A549 (cell line): ENCODE measurements around the gene FATE1. TPM values are rescaled to one million over a fixed set of nuclear protein-coding genes. Genes with fewer than 3 reads are reported as not detected.

Experiments
- ATAC-seq, 2 experiments: fragments of 200-7000 bp in 1 of 2; fragments of >200 bp in 1 of 2; cut with Nextera tagmentation in 1 of 2; cut with Tn5 transposase in 1 of 2; 3 replicates each; pipeline versions ENCODE4 v1.8.0 to v1.9.1; 2018 to 2020; ENCODE audit warnings: mild to moderate bottlenecking in 1 of 2, moderate library complexity in 1 of 2
- CTCF ChIA-PET: fragments of 300-600 bp; sonication (Branson Sonifier 250); formaldehyde crosslinking; extraction: SDS; loops from one replicate; lab custom pipeline; 2021; ENCODE audit warnings: antibody characterized with exemption, inconsistent platforms; lab: Yijun Ruan, JAX
- POLR2A ChIA-PET: fragments of 350-600 bp; formaldehyde crosslinking; extraction: SDS; loops from one replicate; lab custom pipeline; 2021; ENCODE audit warnings: antibody characterized with exemption, inconsistent platforms; lab: Yijun Ruan, JAX
- DNase-seq, 2 experiments: peaks; one replicate each; pipeline versions ENCODE4 v3.0.0 to v3.0.0-alpha.2; 2011 to 2016; ENCODE audit warnings: low read depth in 1 of 2, low spot score in 1 of 2
- FAIRE-seq: peaks from 2 replicates; lab custom pipeline; 2011; peaks lifted over from hg19 to GRCh38; lab: Jason Lieb, UNC
- H3K27ac ChIP-seq, 2 experiments: fragments of >200 bp; sonication (Bioruptor Twin); formaldehyde crosslinking; 3 replicates each; pipeline ENCODE4 v1.5.1; 2016 to 2017
- H3K4me1 ChIP-seq: fragments of >200 bp; sonication (Bioruptor Twin); formaldehyde crosslinking; 3 replicates; pipeline ENCODE4 v1.6.1; 2016
- H3K4me2 ChIP-seq: fragments of >200 bp; sonication (Bioruptor Twin); formaldehyde crosslinking; 3 replicates; pipeline ENCODE4 v1.6.1; 2016
- H3K4me3 ChIP-seq: fragments of >200 bp; sonication (Bioruptor Twin); formaldehyde crosslinking; 3 replicates; pipeline ENCODE4 v1.5.1; 2016
- H3K9me3 ChIP-seq: fragments of >200 bp; sonication (Bioruptor Twin); formaldehyde crosslinking; 3 replicates; pipeline ENCODE4 v1.6.1; 2016
- BHLHE40 ChIP-seq: IDR thresholded peaks from 2 replicates; pipeline ENCODE4 v1.6.1; 2012; ENCODE audit warnings: low read depth, low read length, inconsistent platforms
- CBX2 ChIP-seq: fragments of 200-600 bp; sonication (generic); IDR thresholded peaks from 2 replicates; pipeline ENCODE4 v1.6.1; 2016; ENCODE audit warnings: low read depth, mild to moderate bottlenecking, borderline replicate concordance
- CHD4 ChIP-seq: fragments of 200-600 bp; sonication (generic); IDR thresholded peaks from 2 replicates; pipeline ENCODE4 v1.6.1; 2016; ENCODE audit warnings: antibody characterized with exemption, mild to moderate bottlenecking, borderline replicate concordance
- EHF ChIP-seq: fragments of 250-450 bp; sonication (Bioruptor Pico); IDR thresholded peaks from 2 replicates; pipeline ENCODE4 v1.5.0; 2020; ENCODE audit warnings: mild to moderate bottlenecking
- GATA3 ChIP-seq: IDR thresholded peaks from 2 replicates; pipeline ENCODE4 v1.6.1; 2012; ENCODE audit warnings: borderline replicate concordance
- HDAC2 ChIP-seq: fragments of 200-600 bp; sonication (generic); IDR thresholded peaks from 2 replicates; pipeline ENCODE4 v1.6.1; 2016
- HOXA7 ChIP-seq: fragments of 250-450 bp; sonication (Bioruptor Pico); IDR thresholded peaks from 2 replicates; pipeline ENCODE4 v1.5.0; 2020; ENCODE audit warnings: mild to moderate bottlenecking, moderate library complexity
- HOXB13 ChIP-seq: fragments of 250-450 bp; sonication (Bioruptor Pico); IDR thresholded peaks from 2 replicates; pipeline ENCODE4 v1.5.0; 2020; ENCODE audit warnings: low read depth, mild to moderate bottlenecking, moderate library complexity
- JUN ChIP-seq, 2 experiments: fragments of >200 bp; sonication (Bioruptor Twin); formaldehyde crosslinking; IDR thresholded peaks; 2 replicates in 1 of 2; 3 replicates in 1 of 2; pipeline ENCODE4 v1.6.1; 2016 to 2017
- JUNB ChIP-seq: fragments of >200 bp; sonication (Bioruptor Twin); formaldehyde crosslinking; IDR thresholded peaks from 2 replicates; pipeline ENCODE4 v1.6.1; 2016
- KDM1A ChIP-seq: fragments of 200-600 bp; sonication (generic); IDR thresholded peaks from 2 replicates; pipeline ENCODE4 v1.6.1; 2016; ENCODE audit warnings: low read depth, mild to moderate bottlenecking
- KDM5A ChIP-seq: fragments of 200-600 bp; sonication (generic); IDR thresholded peaks from 2 replicates; pipeline ENCODE4 v1.6.1; 2016; ENCODE audit warnings: antibody characterized with exemption, mild to moderate bottlenecking
- MAZ ChIP-seq: fragments of 150-350 bp; IDR thresholded peaks from 2 replicates; pipeline ENCODE4 v1.6.1; 2014; ENCODE audit warnings: antibody characterized with exemption, low read depth, low read length, borderline replicate concordance
- MYC ChIP-seq: IDR thresholded peaks from 2 replicates; pipeline ENCODE4 v1.6.1; 2012; ENCODE audit warnings: mild to moderate bottlenecking, inconsistent platforms, low read length, improper control_type of control experiment, borderline replicate concordance
- NFE2L2 ChIP-seq: fragments of 150-350 bp; conservative IDR thresholded peaks from 2 replicates; pipeline ENCODE4 v1.6.1; 2014; ENCODE audit warnings: low read length
- PHF8 ChIP-seq: fragments of 200-600 bp; sonication (generic); IDR thresholded peaks from 2 replicates; pipeline ENCODE4 v1.6.1; 2016; ENCODE audit warnings: low read depth, mild to moderate bottlenecking, antibody characterized with exemption, moderate library complexity, borderline replicate concordance
- POLR2AphosphoS2 ChIP-seq: conservative IDR thresholded peaks from 2 replicates; pipeline ENCODE4 v1.6.1; 2012; ENCODE audit warnings: low read length, improper control_type of control experiment, inconsistent platforms
- RAD21 ChIP-seq, 2 experiments: fragments of >200 bp in 1 of 2; sonication (Bioruptor Twin) in 1 of 2; formaldehyde crosslinking in 1 of 2; IDR thresholded peaks in 1 of 2; conservative IDR thresholded peaks in 1 of 2; 2 replicates in 1 of 2; 3 replicates in 1 of 2; pipeline ENCODE4 v1.6.1; 2012 to 2018; ENCODE audit warnings: inconsistent platforms in 1 of 2
- RFX5 ChIP-seq: fragments of 450-650 bp; IDR thresholded peaks from 2 replicates; pipeline ENCODE4 v1.7.1; 2014; ENCODE audit warnings: antibody characterized with exemption, mild to moderate bottlenecking, moderate library complexity
- RNF2 ChIP-seq: fragments of 200-600 bp; sonication (generic); IDR thresholded peaks from 2 replicates; pipeline ENCODE4 v1.6.1; 2016; ENCODE audit warnings: low read depth, mild to moderate bottlenecking, antibody characterized with exemption, moderate library complexity, borderline replicate concordance
- SMC3 ChIP-seq: fragments of >200 bp; sonication (Bioruptor Twin); formaldehyde crosslinking; IDR thresholded peaks from 3 replicates; pipeline ENCODE4 v1.6.1; 2018; ENCODE audit warnings: inconsistent platforms
- TFCP2L1 ChIP-seq: fragments of 250-450 bp; sonication (Bioruptor Pico); IDR thresholded peaks from 2 replicates; pipeline ENCODE4 v1.5.0; 2021; ENCODE audit warnings: mild to moderate bottlenecking
- TP53 ChIP-seq: fragments of 250-450 bp; sonication (Bioruptor Pico); IDR thresholded peaks from 2 replicates; pipeline ENCODE4 v1.5.0; 2021; ENCODE audit warnings: mild to moderate bottlenecking, moderate library complexity
- ZNF302 ChIP-seq: fragments of 250-450 bp; sonication (Bioruptor Pico); IDR thresholded peaks from 2 replicates; pipeline ENCODE4 v1.9.0; 2021; ENCODE audit warnings: inconsistent platforms, mild to moderate bottlenecking, moderate library complexity
- ZSCAN20 ChIP-seq: fragments of 250-450 bp; sonication (Bioruptor Pico); IDR thresholded peaks from 2 replicates; pipeline ENCODE4 v1.8.0; 2022; ENCODE audit warnings: mild to moderate bottlenecking, moderate library complexity
- WGBS: methylation state at CpG from one replicate; pipeline ENCODE4 v1.1.6; 2017; ENCODE audit errors: missing lambda C conversion rate; 5-methylcytosine and 5-hydroxymethylcytosine counted together
- polyA plus RNA-seq, 4 experiments: library from polyadenylated mRNA; depleted of rRNA in 3 of 4; stranded (reverse); fragments of >200 nt; fragmentation: RNase III in 1 of 4; extraction: RNeasy Plus Mini Kit Qiagen cat#74134 plus additional on column Dnase treatment in 1 of 4; gene quantifications; 2 replicates in 3 of 4; 3 replicates in 1 of 4; pipeline ENCODE4 v1.2.3, GENCODE V29; 2011 to 2017
- TF ChIP-seq, protein P1 (sequence below): IDR thresholded peaks from 2 replicates; pipeline ENCODE4 v1.6.1; 2012; ENCODE audit warnings: low read depth, borderline replicate concordance
- TF ChIP-seq, protein P2 (sequence below): fragments of >200 bp; sonication (Bioruptor Twin); formaldehyde crosslinking; IDR thresholded peaks from 3 replicates; pipeline ENCODE4 v1.5.1; 2016
- TF ChIP-seq, protein P3 (sequence below): fragments of >200 bp; sonication (Bioruptor Twin); formaldehyde crosslinking; IDR thresholded peaks from 2 replicates; pipeline ENCODE4 v1.6.1; 2016
- TF ChIP-seq, protein P4 (sequence below): fragments of 250-450 bp; sonication (Bioruptor Pico); IDR thresholded peaks from 2 replicates; pipeline ENCODE4 v1.5.0; 2021; ENCODE audit warnings: mild to moderate bottlenecking, moderate library complexity, borderline replicate concordance
- TF ChIP-seq, protein P5 (sequence below): fragments of 250-450 bp; sonication (Bioruptor Pico); IDR thresholded peaks from 2 replicates; pipeline ENCODE4 v1.5.0; 2020; ENCODE audit warnings: low read depth, mild to moderate bottlenecking, moderate library complexity
- TF ChIP-seq, protein P6 (sequence below): IDR thresholded peaks from 2 replicates; pipeline ENCODE4 v1.6.1; 2012

Gene FATE1
- polyA plus RNA-seq, 2 of the 4 experiments (the other 2 are of a cell fraction), result not detected

DNA sequence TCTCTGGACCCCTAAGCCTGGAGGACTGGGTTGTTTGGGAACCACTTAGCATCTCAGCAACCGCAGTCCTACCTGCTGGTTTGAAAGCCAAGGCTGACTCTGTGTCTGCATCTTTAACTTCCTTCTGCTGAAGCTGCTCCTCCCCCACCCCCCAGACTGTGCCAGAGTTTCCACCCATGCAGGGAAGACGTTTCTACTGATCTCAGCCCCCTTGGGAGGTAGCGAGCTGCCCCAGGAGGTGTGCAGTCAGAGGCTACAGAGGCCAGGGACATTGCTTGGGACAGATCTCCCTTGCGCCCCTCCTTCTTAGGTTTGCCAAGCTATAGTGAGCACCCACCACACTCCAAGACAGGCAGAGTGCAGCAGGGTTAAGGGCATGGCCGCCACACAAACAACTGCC, 4.7 kb upstream of the FATE1 start:
- FAIRE-seq, result no peak
- no peak for TF ChIP-seq GATA3
- no peak for TF ChIP-seq CBX2
- no peak for TF ChIP-seq SMC3
- TF ChIP-seq NFE2L2, result no peak
- no peak for TF ChIP-seq POLR2AphosphoS2
- no peak for TF ChIP-seq ZNF302
- no peak for TF ChIP-seq TFCP2L1 (CRISPR knock-in tag)
- TF ChIP-seq RFX5, result no peak
- TF ChIP-seq, protein P1, sequence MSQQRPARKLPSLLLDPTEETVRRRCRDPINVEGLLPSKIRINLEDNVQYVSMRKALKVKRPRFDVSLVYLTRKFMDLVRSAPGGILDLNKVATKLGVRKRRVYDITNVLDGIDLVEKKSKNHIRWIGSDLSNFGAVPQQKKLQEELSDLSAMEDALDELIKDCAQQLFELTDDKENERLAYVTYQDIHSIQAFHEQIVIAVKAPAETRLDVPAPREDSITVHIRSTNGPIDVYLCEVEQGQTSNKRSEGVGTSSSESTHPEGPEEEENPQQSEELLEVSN, result no peak
- no peak for TF ChIP-seq KDM5A
- no peak for TF ChIP-seq HOXA7 (CRISPR knock-in tag)
- no peak for TF ChIP-seq EHF (CRISPR knock-in tag)
- TF ChIP-seq, protein P2, sequence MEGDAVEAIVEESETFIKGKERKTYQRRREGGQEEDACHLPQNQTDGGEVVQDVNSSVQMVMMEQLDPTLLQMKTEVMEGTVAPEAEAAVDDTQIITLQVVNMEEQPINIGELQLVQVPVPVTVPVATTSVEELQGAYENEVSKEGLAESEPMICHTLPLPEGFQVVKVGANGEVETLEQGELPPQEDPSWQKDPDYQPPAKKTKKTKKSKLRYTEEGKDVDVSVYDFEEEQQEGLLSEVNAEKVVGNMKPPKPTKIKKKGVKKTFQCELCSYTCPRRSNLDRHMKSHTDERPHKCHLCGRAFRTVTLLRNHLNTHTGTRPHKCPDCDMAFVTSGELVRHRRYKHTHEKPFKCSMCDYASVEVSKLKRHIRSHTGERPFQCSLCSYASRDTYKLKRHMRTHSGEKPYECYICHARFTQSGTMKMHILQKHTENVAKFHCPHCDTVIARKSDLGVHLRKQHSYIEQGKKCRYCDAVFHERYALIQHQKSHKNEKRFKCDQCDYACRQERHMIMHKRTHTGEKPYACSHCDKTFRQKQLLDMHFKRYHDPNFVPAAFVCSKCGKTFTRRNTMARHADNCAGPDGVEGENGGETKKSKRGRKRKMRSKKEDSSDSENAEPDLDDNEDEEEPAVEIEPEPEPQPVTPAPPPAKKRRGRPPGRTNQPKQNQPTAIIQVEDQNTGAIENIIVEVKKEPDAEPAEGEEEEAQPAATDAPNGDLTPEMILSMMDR, result no peak
- no peak for TF ChIP-seq RAD21 (conservative IDR thresholded peaks at IDR 0.05 in 1 of 2, IDR thresholded peaks at IDR 0.05 in 1 of 2)
- TF ChIP-seq PHF8, result no peak
- no peak for TF ChIP-seq BHLHE40
- TF ChIP-seq MAZ, result no peak
- TF ChIP-seq RNF2, result no peak
- H3K4me2 ChIP-seq, result no peak overlapping the region
- H3K4me1 ChIP-seq, result no peaks in the 10 kb centered on the region
- no peaks in the 10 kb centered on the region for H3K9me3 ChIP-seq
- H3K27ac ChIP-seq, result no peak overlapping the region
- POLR2A ChIA-PET, result no interaction called here
- WGBS, result 6% methylated on average over 3 of the region's 5 CpGs
- ATAC-seq, result no peak; a peak in 1 of 6 replicates
- CTCF ChIA-PET, result no interaction called here
- no peak overlapping the region for H3K4me3 ChIP-seq
- DNase-seq, result no peak

DNA sequence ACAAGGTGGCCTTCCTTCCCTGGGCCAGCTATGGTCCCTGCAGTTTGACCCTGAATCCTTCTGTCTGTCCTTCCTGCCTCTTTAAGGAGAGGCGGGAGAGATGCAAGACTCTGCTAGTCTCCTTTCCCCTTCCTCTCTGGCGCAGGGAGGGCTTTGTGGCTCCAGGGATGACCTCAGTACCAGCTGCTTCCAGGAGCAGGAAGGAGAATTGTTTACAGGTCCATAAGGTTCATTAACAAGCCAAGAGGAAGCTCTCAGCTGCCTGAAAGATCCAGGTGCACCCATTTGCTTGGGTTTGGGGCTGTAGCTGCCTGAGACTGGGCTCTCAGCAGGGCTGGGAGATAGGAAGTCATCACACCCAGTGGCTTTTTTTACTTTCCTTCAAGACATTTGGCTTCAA, 4.0 kb upstream of the FATE1 start:
- CTCF ChIA-PET, result interaction anchor here (3.7 kb wide), 1 partner anchor 14 kb away, joined by 12 read pairs; no protein-coding TSS in a partner anchor
- POLR2A ChIA-PET, result no interaction called here
- DNase-seq, result no peak
- no peak overlapping the region for H3K4me3 ChIP-seq
- FAIRE-seq, result no peak
- no peaks in the 10 kb centered on the region for H3K4me1 ChIP-seq
- no peaks in the 10 kb centered on the region for H3K9me3 ChIP-seq
- no peak for TF ChIP-seq JUN (IDR thresholded peaks at IDR 0.05)
- TF ChIP-seq TP53 (CRISPR knock-in tag), result no peak
- TF ChIP-seq, protein P3, sequence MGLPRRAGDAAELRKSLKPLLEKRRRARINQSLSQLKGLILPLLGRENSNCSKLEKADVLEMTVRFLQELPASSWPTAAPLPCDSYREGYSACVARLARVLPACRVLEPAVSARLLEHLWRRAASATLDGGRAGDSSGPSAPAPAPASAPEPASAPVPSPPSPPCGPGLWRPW, result no peak
- TF ChIP-seq ZSCAN20 (CRISPR knock-in tag), result no peak
- no peak for TF ChIP-seq MYC
- TF ChIP-seq, protein P4, sequence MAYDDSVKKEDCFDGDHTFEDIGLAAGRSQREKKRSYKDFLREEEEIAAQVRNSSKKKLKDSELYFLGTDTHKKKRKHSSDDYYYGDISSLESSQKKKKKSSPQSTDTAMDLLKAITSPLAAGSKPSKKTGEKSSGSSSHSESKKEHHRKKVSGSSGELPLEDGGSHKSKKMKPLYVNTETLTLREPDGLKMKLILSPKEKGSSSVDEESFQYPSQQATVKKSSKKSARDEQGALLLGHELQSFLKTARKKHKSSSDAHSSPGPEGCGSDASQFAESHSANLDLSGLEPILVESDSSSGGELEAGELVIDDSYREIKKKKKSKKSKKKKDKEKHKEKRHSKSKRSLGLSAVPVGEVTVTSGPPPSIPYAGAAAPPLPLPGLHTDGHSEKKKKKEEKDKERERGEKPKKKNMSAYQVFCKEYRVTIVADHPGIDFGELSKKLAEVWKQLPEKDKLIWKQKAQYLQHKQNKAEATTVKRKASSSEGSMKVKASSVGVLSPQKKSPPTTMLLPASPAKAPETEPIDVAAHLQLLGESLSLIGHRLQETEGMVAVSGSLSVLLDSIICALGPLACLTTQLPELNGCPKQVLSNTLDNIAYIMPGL (CRISPR knock-in tag), result no peak
- TF ChIP-seq GATA3, result no peak
- no peak for TF ChIP-seq HOXB13 (CRISPR knock-in tag)
- TF ChIP-seq, protein P5, sequence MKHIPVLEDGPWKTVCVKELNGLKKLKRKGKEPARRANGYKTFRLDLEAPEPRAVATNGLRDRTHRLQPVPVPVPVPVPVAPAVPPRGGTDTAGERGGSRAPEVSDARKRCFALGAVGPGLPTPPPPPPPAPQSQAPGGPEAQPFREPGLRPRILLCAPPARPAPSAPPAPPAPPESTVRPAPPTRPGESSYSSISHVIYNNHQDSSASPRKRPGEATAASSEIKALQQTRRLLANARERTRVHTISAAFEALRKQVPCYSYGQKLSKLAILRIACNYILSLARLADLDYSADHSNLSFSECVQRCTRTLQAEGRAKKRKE, result no peak
- TF ChIP-seq HDAC2, result no peak
- TF ChIP-seq KDM1A, result no peak
- TF ChIP-seq, protein P6, sequence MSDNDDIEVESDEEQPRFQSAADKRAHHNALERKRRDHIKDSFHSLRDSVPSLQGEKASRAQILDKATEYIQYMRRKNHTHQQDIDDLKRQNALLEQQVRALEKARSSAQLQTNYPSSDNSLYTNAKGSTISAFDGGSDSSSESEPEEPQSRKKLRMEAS, result no peak
- no peak for TF ChIP-seq TFCP2L1 (CRISPR knock-in tag)
- TF ChIP-seq CHD4, result no peak
- TF ChIP-seq JUNB, result no peak
- WGBS, result 11% methylated on average over 2 of the region's 2 CpGs
- H3K27ac ChIP-seq, result no peak overlapping the region
- H3K4me2 ChIP-seq, result no peak overlapping the region
- ATAC-seq, result no peak
